ENCODE data around the gene FAM133A.
A peak's percentile ranks its signal among the peaks of the same experiment; 100 is the strongest.

FAM133A gene

DNA sequence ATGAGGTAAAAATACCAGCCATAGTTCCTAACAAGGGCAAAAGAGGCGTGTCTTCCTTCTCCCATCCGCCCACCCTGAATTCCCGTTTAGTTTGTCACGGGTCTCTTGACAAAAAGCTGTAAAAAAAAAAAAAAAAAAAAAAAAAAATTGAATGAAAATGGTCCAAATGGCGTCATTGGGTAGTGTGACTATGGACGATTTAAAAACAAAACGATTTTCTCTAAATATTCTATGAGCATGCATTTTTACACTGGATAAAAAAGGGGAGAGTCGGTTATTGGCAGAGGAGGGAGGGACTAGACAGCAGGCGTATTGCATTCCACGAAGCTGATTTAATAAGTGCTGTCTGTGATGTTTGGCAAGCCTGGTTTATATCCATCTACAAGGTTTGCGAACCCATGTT, at the start of gene FAM133A:
FAM133A (plus strand) TSS at position 338 of the 403 bp plus-strand sequence. CDS start 35,214 bp downstream, outside the sequence.
- DNase-seq = no peak

DNA sequence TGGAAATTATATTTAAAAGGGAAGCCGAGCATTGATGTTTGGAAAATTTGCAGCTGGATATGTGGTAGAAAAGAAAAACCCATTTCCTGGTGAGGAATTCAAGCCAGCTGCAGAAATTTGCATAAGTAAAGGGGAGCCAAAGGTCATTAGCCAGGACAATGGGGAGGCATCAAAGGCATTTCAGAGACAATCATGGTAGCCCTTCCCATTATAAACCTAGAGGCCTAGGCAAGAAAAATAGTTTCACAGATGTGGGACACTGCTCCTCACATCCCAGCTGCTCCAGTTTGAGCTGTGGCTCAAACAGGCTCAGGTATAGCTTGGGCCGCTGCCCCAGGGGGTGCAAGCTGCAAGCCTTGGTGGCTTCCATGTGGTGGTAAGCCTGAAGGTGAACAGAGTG, 36.4 kb upstream of the FAM133A start:
- no peak for DNase-seq

DNA sequence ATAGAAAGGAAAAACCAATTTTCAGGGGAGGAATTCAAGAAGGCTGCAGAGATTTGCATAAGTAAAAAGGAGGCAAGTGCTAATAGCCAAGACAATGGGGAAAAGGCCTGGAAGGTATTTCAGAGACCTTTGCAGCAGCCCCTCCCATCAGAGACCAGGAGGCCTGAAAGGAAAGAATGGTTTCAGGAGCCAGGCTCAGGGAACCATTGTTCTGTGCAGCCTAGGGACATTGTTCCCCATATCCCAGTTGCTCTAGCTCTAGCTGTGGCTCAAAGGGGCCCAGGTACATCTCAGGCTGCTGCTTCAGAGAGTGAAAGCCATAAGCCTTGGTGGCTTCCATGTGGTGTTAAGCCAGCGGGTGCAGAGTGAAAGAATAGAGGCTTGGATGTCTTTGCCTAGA, 24.6 kb upstream of the FAM133A start:
- no peak for DNase-seq

DNA sequence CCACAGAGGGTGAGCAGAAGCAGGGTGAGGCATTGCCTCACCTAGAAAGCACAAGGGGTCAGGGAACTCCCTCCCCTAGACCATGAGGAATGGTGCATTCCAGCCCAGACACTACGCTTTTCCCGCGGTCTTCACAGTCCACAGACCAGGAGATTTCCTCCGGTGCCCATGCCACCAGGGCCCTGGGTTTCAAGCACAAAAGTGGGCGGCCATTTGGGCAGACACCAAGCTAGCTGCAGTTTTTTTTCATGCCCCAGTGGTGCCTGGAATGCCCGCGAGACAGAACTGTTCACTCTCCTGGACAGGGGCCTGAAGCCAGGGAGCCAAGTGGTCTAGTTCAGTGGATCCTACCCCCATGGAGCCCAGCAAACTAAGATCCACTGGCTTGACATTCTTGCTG, 13.4 kb upstream of the FAM133A start:
- no peak for DNase-seq

DNA sequence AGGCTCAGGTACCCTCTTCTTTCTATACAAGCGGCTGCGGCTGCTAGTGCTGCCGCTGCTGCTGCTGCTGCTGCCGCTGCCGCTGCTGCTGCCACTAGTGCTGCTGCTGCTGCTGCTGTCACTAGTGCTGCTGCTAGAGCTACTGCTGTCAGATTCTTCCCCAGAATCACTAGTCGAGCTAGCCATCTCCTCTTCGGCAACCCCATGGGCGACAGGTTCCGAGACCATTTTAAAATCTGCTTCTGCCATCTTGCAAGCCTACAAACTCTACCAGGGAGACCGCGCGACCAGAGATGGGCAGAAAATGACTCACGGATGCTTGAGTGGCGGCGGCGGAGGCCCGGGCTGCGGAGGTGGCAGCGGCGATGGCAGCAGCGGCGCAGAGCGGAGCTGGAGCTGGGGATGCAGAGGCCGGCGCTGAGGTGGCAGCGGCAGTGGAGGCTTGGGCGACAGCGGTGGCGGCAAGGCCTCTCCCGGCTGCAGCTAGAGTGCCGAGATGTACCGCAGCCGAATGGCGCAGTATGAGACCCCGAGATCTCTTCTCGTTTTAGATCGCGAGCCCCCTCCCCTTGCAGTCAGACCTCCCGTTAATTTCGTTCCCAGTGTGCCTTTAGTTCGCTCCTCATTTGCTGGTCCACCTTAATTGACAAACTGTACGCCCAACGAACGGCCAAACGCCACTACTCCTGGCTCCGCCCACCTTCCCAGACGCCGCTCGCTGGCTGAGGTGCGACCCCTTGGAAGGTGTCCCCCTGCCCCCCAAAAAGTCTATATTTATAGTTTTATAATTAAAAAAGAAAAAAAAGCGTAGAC, 744 bp upstream of the FAM133A start, which contains the start of gene NAP1L3:
NAP1L3 (minus strand) TSS at position 523 of the 813 bp plus-strand sequence; CDS start at position 249, 274 bp downstream.
- peak; percentile 42 for DNase-seq

DNA sequence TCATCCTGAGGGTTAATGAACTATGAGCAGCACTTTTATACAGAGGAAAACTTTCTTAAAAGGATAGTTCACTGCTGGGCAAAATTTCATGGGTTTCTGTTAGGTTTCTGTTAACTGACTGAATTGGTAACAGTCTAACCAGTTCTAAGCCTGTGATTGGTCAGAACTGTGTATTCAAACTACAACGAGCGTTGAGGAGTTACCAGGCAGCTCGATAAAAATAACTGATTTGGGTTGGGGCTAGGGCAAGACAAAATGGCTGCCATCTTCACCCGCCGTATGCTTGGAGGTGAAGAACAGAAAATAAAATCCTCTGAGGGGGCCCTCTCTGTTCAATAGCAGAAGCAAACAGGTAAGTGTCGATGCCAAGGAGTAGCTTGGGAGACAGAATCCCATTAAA, 22.0 kb downstream of the FAM133A start:
- no peak for DNase-seq

DNA sequence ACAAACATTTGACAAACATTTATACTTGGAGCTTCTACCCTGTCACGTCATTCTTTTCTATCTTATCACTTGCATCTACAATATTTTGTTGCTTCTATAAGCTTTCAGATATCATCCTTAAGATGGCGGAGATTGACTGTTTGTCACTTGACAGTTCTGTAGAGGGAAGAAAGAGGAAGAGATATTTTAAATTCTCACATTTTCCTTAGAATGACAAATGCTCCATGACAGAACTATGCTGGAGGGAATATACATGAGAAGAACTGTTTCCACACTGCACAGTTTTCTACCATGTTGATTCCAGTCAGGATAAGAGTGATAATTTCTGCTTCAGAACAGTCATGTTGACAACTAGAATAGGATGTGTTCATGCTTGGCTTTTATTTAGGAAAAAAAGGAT, 29.7 kb downstream of the FAM133A start:
- no peak for DNase-seq

DNA sequence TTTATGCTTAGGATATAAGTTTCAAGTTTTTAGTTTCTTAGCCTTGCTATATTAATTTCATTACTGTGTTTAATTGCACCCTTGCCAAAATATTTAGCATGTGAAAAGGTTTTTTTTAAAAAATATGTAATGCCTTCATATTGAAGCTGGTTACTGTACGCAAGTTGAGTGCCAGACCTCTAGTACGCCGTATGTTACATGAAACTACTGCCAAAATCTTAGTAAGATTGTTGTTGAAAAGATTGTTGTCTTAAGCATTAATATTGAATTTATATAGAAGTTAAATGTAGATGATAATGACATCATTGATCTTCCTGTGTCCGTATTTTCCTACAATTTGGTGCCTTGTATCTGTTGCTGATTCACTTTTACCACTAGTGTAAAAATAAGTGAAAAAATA, 37.1 kb downstream of the FAM133A start:
- no peak for DNase-seq

DNA sequence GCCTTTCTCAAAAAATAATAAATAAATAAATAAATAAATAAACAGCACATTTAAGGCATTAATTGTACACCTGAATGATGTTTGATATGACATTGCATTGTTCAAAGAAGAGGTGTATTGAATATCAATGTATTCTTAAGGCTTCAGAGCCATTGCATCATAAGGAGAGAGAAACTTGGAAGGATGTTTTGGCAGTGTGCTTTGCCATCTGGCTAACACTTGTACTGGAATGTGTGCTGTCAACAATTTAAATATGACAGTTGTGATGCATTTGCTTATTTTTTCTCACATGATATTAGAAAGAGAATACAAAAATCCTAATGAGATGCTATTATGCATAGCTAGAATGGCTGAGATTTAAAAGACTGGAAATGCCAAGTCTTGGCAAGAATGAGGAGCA, 67.8 kb downstream of the FAM133A start:
- no peak for DNase-seq

DNA sequence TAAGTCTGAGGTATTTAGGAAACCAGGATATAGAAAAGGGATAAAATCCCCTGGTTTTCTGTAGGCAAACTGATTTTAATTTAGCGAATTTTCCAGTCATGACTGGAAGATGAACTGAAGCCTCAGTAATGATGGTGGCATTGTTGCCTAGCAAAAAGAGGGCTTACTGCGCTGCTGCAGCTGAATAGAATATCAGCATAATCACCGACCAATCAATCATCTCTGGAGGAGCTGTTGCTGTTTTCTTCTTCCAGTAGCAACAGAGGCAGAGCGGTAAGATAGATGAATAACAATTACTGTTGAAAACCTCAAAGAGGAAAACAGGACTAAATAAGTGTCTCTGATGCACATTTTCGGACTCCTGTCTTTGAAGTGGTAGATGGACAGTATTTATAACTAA, 86.2 kb downstream of the FAM133A start:
- no peak for DNase-seq
